HUES48 (cell line): ENCODE results near the gene USF1.

ENCODE experiments used
- H3K27ac ChIP-seq: one replicate; pipeline ENCODE4 v1.7.0; 2013; ENCODE audit warnings: low read depth, low read length, inconsistent platforms
- H3K27me3 ChIP-seq: 2 replicates; pipeline ENCODE4 v1.6.1; 2013; ENCODE audit warnings: mild to moderate bottlenecking, low read length; ENCODE audit not compliant: control insufficient read depth, insufficient read depth
- H3K36me3 ChIP-seq: 2 replicates; pipeline ENCODE4 v1.6.1; 2013; ENCODE audit warnings: low read length; ENCODE audit not compliant: control insufficient read depth, insufficient read depth
- H3K4me1 ChIP-seq: 2 replicates; pipeline ENCODE4 v1.6.1; 2013; ENCODE audit warnings: mild to moderate bottlenecking, low read length; ENCODE audit not compliant: control insufficient read depth, insufficient read depth
- H3K4me3 ChIP-seq: 2 replicates; pipeline ENCODE4 v1.5.1; 2013; ENCODE audit warnings: mild to moderate bottlenecking, low read depth, low read length
- H3K9ac ChIP-seq: 2 replicates; pipeline ENCODE4 v1.6.1; 2013; ENCODE audit warnings: mild to moderate bottlenecking, low read depth, low read length, moderate library complexity
- H3K9me3 ChIP-seq: 2 replicates; pipeline ENCODE4 v1.6.1; 2013; ENCODE audit warnings: low read length; ENCODE audit not compliant: control insufficient read depth, insufficient read depth

Gene USF1

GRCh38 chr1:161076410-161076809 is 30.6 kb upstream of the USF1 start:
- Histone ChIP-seq H3K27ac (no peak overlapping the region), H3K27me3 (no peaks in the 10 kb centered on the region), H3K9ac (no peak overlapping the region), H3K4me1 (no peaks in the 10 kb centered on the region), H3K9me3 (no peaks in the 10 kb centered on the region), H3K36me3 (no peaks in the 10 kb centered on the region), H3K4me3 (no peak overlapping the region)

- Histone ChIP-seq H3K9me3 (no peaks in the 10 kb centered on the region), H3K4me1 (no peaks in the 10 kb centered on the region), H3K27ac (no peak overlapping the region), H3K9ac (no peak overlapping the region), H3K4me3 (no peak overlapping the region), H3K36me3 (no peaks in the 10 kb centered on the region), H3K27me3 (no peaks in the 10 kb centered on the region)
Observed at GRCh38 chr1:161074676-161075368, 29.0 kb upstream of the USF1 start.

- no peaks in the 10 kb centered on the region for H3K36me3 ChIP-seq
- no peaks in the 10 kb centered on the region for H3K4me1 ChIP-seq
- H3K9ac ChIP-seq: no peak overlapping the region
- no peaks in the 10 kb centered on the region for H3K9me3 ChIP-seq
- no peaks in the 10 kb centered on the region for H3K27me3 ChIP-seq
- no peak overlapping the region for H3K27ac ChIP-seq
- no peak overlapping the region for H3K4me3 ChIP-seq
Observed at GRCh38 chr1:161073474-161074121, 27.8 kb upstream of the USF1 start.

- no peaks in the 10 kb centered on the region for H3K36me3 ChIP-seq
- H3K9me3 ChIP-seq: no peaks in the 10 kb centered on the region
- H3K9ac ChIP-seq: no peak overlapping the region
- no peaks in the 10 kb centered on the region for H3K4me1 ChIP-seq
- no peaks in the 10 kb centered on the region for H3K27me3 ChIP-seq
- H3K4me3 ChIP-seq: no peak overlapping the region
- no peak overlapping the region for H3K27ac ChIP-seq
Observed at GRCh38 chr1:161072751-161073449, 27.1 kb upstream of the USF1 start.

- no peak overlapping the region for H3K9ac ChIP-seq
Observed at GRCh38 chr1:161071886-161072371, 26.2 kb upstream of the USF1 start.

GRCh38 chr1:161070761-161071160 is 25.0 kb upstream of the USF1 start:
- Histone ChIP-seq H3K27ac (no peak overlapping the region), H3K9me3 (no peaks in the 10 kb centered on the region), H3K4me3 (no peak overlapping the region), H3K27me3 (no peaks in the 10 kb centered on the region), H3K4me1 (no peaks in the 10 kb centered on the region), H3K9ac (no peak overlapping the region), H3K36me3 (no peaks in the 10 kb centered on the region)

More at GRCh38 chr1:161071886-161072371, 26.2 kb upstream of the USF1 start:
- Histone ChIP-seq H3K27me3 (no peaks in the 10 kb centered on the region), H3K9me3 (no peaks in the 10 kb centered on the region), H3K4me1 (no peaks in the 10 kb centered on the region), H3K4me3 (no peak overlapping the region), H3K27ac (no peak overlapping the region), H3K36me3 (no peaks in the 10 kb centered on the region)

GRCh38 chr1:161069731-161070270 is 24.0 kb upstream of the USF1 start, which contains the start of gene ARHGAP30:
ARHGAP30 (minus strand) TSS chr1:161069891; CDS start chr1:161069624, 267 bp downstream.
- Histone ChIP-seq H3K4me3 (no peak within 1 kb of the TSS), H3K27ac (no peak within 1 kb of the TSS), H3K27me3 (no peaks in the 10 kb centered on the region), H3K36me3 (no peaks in the 10 kb centered on the region), H3K4me1 (no peaks in the 10 kb centered on the region), H3K9ac (no peak within 1 kb of the TSS), H3K9me3 (no peaks in the 10 kb centered on the region)

- no peak overlapping the region for H3K4me3 ChIP-seq
- no peaks in the 10 kb centered on the region for H3K4me1 ChIP-seq
- no peak overlapping the region for H3K9ac ChIP-seq
- H3K9me3 ChIP-seq: no peaks in the 10 kb centered on the region
- no peak overlapping the region for H3K27ac ChIP-seq
- H3K36me3 ChIP-seq: no peaks in the 10 kb centered on the region
- H3K27me3 ChIP-seq: no peaks in the 10 kb centered on the region
Observed at GRCh38 chr1:161069241-161069640, 23.5 kb upstream of the USF1 start.

- no peaks in the 10 kb centered on the region for H3K4me1 ChIP-seq
- no peak overlapping the region for H3K9ac ChIP-seq
- H3K4me3 ChIP-seq: no peak overlapping the region
- H3K9me3 ChIP-seq: no peaks in the 10 kb centered on the region
- H3K36me3 ChIP-seq: no peaks in the 10 kb centered on the region
- H3K27me3 ChIP-seq: no peaks in the 10 kb centered on the region
- no peak overlapping the region for H3K27ac ChIP-seq
Observed at GRCh38 chr1:161068306-161069234, 22.8 kb upstream of the USF1 start.

- H3K9ac ChIP-seq: no peak overlapping the region
- no peaks in the 10 kb centered on the region for H3K4me1 ChIP-seq
- no peak overlapping the region for H3K4me3 ChIP-seq
- no peaks in the 10 kb centered on the region for H3K9me3 ChIP-seq
- H3K27me3 ChIP-seq: no peaks in the 10 kb centered on the region
- no peak overlapping the region for H3K27ac ChIP-seq
- no peaks in the 10 kb centered on the region for H3K36me3 ChIP-seq
Observed at GRCh38 chr1:161066694-161067093, 20.9 kb upstream of the USF1 start.
